SIG-M5 (cell line): ENCODE data around the gene UCHL5.
"Not testable (repeated sequence)": the region's sequence is repeated elsewhere in the genome, so short reads cannot be mapped to it uniquely, and the experiment has no call there.

Source experiments
- DNase-seq: peaks from one replicate; lab custom pipeline; 2025; lab: John Stamatoyannopoulos, UW

Gene UCHL5

GRCh38 chr1:193009501-193009900 lies 49.7 kb downstream of the UCHL5 start:
- no peak for DNase-seq

GRCh38 chr1:193005785-193006184 lies 53.4 kb downstream of the UCHL5 start:
- DNase-seq, result no peak

- DNase-seq, result no peak
Observed at GRCh38 chr1:192998536-192998935, 60.6 kb downstream of the UCHL5 start.

DNA sequence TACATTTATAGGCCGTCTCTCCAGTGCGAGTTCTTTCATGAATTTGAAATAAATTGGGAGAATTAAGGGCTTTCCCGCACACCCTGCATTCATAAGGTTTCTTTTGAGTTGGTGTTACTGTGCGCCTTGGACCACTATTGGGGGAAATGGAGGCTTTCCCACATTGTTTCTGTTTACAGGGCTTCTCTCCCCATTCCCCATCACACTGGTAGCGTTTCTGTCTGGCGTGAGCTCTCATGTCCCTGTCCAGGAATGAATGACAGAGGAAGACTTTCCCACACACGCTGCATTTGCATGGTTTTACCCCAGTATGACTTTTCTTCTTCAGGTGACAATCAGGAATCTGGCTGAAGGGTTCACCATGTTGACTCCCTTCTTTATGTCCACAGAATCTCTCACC lies 65.0 kb downstream of the UCHL5 start:
- no peak for DNase-seq

- DNase-seq, result no peak
Observed at GRCh38 chr1:192993426-192994085, 65.6 kb downstream of the UCHL5 start.

DNA sequence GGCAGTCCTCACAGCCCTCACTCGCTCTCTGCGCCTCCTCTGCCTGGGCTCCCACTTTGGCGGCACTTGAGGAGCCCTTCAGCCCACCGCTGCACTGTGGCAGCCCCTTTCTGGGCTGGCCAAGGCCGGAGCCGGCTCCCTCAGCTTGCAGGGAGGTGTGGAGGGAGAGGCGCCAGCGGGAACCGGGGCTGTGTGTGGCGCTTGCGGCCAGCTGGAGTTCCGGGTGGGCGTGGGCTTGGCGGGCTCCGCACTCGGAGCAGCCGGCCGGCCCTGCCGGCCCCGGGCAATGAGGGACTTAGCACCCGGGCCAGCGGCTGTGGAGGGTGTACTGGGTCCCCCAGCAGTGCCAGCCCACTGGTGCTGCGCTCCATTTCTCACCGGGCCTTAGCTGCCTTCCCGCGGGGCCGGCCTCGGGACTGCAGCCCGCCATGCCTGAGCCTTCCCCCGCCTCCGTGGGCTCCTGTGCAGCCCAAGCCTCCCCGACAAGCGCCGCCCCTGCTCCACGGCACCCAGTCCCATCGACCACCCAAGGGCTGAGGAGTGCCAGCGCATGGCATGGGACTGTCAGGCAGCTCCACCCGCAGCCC lies 72.3 kb downstream of the UCHL5 start:
- not testable (repeated sequence) for DNase-seq

DNA sequence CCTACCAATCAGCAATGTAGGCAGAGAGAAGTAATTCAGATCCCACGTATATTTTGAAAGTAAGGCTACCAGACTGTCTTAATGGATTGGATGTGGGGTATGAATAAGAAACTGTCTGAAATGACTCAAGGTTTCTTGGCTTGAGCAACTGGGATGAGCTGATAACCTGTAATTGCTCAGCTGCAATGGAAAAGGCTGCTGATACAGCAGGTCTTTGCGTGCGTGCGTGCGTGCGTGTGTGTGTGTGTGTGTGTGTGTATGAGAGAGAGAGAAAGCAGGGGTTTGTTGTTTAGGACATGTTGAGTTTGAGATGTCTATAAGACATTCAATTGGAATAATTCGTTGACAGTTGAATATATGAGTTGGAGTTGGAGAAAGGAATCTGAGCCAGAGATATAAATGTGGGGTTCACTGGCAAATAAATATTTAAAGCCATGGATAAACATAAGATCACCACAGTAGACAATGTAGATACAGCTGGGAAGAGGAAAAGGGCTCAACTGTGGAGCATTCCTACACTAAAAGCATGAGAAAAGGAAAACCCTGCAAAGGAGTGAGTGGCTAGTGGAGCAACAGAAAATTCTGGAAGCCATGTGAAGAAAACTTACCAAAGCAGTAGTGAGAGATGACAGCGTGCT lies 72.9 kb downstream of the UCHL5 start:
- DNase-seq, result no peak

- no peak for DNase-seq
Observed at GRCh38 chr1:192984080-192984479, 75.1 kb downstream of the UCHL5 start.

- no peak for DNase-seq
Observed at GRCh38 chr1:192983349-192983980, 75.7 kb downstream of the UCHL5 start.

DNA sequence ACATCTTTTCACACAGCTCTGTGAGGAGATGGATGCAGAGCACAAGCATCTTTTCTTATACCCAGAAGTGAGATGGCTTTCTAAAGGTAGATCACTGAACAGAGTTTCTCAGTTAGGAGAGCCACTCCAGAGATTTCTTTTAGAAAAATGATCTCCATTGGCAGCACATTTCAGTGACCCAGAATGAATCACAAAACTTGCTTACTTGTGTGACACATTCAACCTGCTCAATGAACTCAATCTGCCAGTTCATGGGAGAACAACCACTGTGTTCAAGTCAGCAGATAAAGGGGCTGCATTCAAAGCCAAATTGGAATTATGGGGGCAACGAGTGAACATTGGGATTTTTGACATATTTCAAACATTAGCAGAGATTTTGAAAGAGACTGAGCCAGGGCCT lies 78.3 kb downstream of the UCHL5 start:
- no peak for DNase-seq

GRCh38 chr1:192980334-192980733 lies 78.8 kb downstream of the UCHL5 start:
- not testable (repeated sequence) for DNase-seq

- DNase-seq, result no peak
Observed at GRCh38 chr1:192979542-192979941, 79.6 kb downstream of the UCHL5 start.

GRCh38 chr1:192978195-192978710 lies 80.9 kb downstream of the UCHL5 start:
- no peak for DNase-seq

- no peak for DNase-seq
Observed at GRCh38 chr1:192977089-192977706, 82.0 kb downstream of the UCHL5 start.

DNA sequence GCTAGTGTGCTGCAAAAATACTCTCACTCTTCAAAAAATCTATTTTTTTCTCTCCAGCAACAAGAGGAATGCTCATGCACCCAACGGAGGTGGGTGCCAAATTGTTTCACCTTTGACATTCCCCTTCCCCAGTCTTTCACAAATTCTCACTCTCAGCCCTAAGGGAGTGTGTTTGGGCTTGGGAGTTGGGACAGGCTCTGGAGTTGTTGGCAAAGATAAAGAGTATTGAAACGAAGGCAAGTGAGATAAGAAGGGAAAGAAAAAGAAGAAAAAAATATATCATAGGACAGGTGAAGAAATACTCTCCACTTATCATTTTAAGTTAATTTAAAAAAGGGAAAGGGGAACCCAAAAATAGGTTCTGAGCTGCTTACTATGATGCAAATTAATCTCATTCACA lies 82.6 kb downstream of the UCHL5 start:
- DNase-seq, result no peak

DNA sequence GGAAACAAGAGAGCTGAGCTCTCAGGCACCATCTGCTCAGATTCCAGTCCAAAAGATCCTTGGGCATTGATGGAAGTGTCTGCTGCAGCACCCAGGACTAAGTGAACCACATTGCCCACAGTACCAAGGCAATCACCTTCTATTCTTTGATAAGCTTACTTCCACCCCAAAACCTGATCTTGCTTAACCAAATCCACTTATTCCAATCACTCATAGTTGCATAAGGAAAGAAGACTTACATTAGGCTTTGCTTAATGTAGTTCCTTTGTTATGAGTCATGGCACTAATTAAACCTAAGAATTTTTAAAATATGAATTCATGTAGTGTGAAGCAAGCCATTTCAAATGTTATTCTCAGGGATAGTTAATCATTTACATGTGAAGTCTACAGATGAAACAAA lies 84.5 kb downstream of the UCHL5 start:
- DNase-seq, result no peak

DNA sequence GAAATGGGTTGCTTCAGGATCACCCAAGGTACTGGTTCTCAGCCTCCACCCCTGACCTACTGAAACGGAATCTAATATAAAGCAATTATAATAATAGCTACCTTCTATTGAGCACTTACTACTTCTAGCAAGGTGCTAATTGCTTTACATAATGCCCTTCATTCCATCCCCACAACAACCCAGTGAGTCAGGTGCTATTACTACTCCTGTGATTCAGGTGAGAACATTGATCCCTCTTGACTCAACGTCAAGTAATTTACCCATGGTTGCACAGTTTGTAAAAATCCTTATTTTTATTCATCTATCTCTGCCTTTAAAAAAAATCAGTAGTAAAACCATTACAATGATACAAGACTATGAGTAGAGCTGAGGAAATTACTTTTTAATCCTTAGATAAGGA lies 85.2 kb downstream of the UCHL5 start:
- DNase-seq, result no peak

DNA sequence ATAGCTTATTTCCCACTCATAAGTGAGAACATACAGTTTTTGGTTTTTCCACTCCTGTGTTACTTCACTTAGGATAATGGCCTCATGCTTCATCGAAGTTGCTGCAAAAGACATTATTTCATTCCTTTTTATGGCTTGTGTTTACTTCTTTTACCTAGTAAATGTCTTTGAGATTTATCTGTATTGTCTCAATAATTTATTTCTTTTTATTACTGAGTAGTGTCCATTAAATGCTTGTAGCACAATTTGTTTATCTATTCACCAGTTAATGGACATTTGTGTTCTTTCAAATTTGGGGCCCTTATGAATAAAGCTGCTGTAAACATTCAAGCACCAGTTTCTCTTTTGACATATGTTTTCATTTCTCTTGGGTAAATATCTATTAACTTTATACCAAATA lies 86.0 kb downstream of the UCHL5 start:
- no peak for DNase-seq

DNA sequence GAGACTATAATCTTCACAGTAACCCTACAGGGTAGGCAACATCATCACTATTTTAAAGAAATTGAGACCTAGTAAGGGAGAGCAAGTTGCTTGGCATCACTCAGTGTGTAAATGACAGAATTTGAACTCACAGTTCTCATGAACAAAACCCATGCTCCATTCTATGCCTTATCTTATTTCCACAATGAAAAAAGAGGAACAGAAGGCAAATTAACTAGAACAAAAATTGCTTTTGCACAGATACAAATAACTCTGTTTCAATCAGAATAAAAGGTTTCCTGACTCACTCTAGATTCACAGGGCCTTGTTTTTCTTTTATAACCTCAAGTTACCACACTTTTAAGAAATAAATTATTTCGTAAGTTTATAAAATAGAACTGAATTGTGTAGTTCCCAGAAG lies 90.1 kb downstream of the UCHL5 start:
- no peak for DNase-seq

- DNase-seq, result no peak
Observed at GRCh38 chr1:192968323-192968722, 90.8 kb downstream of the UCHL5 start.

DNA sequence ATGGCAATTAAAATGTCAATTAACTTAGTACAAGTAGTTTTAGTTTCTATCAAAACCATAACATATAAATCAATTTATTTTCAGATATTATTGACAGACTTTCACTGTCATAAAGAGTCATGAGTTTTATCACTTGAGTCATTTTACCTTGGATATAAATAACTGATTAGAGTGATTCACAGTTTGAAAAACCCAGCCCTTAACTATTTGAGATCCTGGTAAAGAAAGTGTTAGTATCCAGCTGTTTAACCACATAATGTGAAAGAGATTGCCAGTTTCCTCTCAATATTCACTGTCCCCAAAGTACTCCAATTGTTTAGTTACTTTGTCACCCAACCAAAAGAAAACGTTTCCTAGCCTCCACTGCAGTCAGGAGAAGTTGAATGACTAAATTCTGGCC lies 91.3 kb downstream of the UCHL5 start:
- DNase-seq, result no peak

DNA sequence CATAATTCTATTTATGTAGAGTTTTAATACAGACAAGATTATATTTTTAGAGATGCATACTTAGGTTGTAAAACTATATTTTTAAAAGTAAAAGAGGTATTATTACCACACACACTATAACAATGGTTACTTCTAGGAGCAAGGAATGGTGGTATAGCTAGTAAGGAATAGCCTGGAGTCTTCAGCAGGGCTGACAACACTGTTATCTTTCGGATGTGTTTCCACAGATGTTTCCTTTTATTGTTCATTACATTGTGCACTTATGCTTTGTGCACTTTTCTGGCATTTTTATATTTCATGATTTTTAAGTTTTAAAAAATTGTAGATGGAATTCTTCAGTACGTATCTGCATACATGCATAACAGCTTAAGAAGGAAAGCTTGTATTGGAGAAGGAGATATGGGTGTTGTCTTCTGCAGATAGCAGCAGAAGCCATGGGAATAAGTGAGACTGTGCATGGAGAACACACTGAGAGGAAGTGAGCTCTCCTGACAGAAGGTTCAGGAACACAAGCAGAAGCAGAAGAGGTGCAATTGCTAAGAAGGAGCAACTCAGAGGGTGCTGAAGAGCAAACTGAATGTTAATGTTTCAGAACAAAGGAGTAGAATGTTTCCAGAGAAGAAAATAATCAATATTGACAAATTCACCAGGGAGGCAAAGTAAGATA lies 91.8 kb downstream of the UCHL5 start:
- DNase-seq, result no peak
